Measurements from ENCODE around the gene ATP5F1D. TPM values are rescaled to one million over a fixed set of nuclear protein-coding genes. Genes with fewer than 3 reads are reported as not detected.

ATP5F1D gene
- total and polyA plus RNA-seq, 2 of the 13 experiments (the other 11 are each of a cell fraction or from before 2014, with no cell fraction given) = 39.4 to 78.7 TPM

GRCh38 chr19:1220976-1221903 lies 20.3 kb upstream of the ATP5F1D start (continued):
- no peak for TF ChIP-seq REPIN1 (CRISPR knock-in tag; IDR thresholded peaks at IDR 0.05; ENCODE audit: borderline replicate concordance, low read depth)
- TF ChIP-seq ZFP36 (IDR thresholded peaks at IDR 0.05; ENCODE audit: borderline replicate concordance, low read depth, low read length, partially characterized antibody) = no peak
- TF ChIP-seq MLLT10 (CRISPR knock-in tag; IDR thresholded peaks at IDR 0.05) = no peak
- peak; percentile 53 for TF ChIP-seq ZNF687 (CRISPR knock-in tag; IDR thresholded peaks at IDR 0.05)
- TF ChIP-seq FOXP4 (CRISPR knock-in tag; IDR thresholded peaks at IDR 0.05) = no peak
- TF ChIP-seq ZNF563 (CRISPR knock-in tag; IDR thresholded peaks at IDR 0.05) = no peak
- TF ChIP-seq ZNF280B (CRISPR knock-in tag; IDR thresholded peaks at IDR 0.05; ENCODE audit: borderline replicate concordance) = 0 out of 2 replicates have a peak, but pooled peaks have one; percentile 24
- no peak for TF ChIP-seq IRX3 (CRISPR knock-in tag; IDR thresholded peaks at IDR 0.05; ENCODE audit: borderline replicate concordance, low read depth)
- TF ChIP-seq SETDB1 (CRISPR knock-in tag; IDR thresholded peaks at IDR 0.05; ENCODE audit: borderline replicate concordance) = no peak
- TF ChIP-seq ZNF766 (CRISPR knock-in tag; IDR thresholded peaks at IDR 0.05; ENCODE audit: borderline replicate concordance) = no peak
- no peak for TF ChIP-seq NFKBIZ (CRISPR knock-in tag; IDR thresholded peaks at IDR 0.05)
- no peak for TF ChIP-seq ZBTB7B (CRISPR knock-in tag; IDR thresholded peaks at IDR 0.05)
- TF ChIP-seq YEATS4 (CRISPR knock-in tag; IDR thresholded peaks at IDR 0.05; ENCODE audit: borderline replicate concordance) = no peak
- no peak for TF ChIP-seq ZNF431 (CRISPR knock-in tag; IDR thresholded peaks at IDR 0.05; ENCODE audit: borderline replicate concordance, low read depth)

Measured in HepG2 (cell line).